ENCODE measurements around the gene BEND5.

The BEND5 gene

GRCh38 chr1:48683839-48684238, 92.9 kb downstream of the BEND5 start:
- TF ChIP-seq CTCF (IDR thresholded peaks at IDR 0.05; ENCODE audit: low read depth, low read length, missing control alignments): no peak
- Histone ChIP-seq H3K27me3 (replicated peaks) (no peaks in the 10 kb centered on the region), H3K27ac (no peak overlapping the region), H3K4me3 (ENCODE audit: low read depth, low read length) (no peak overlapping the region), H3K36me3 (replicated peaks) (no peaks in the 10 kb centered on the region)
- in situ Hi-C loops (cut with HindIII; ENCODE audit: low pct_ligation_motif_present, low sequenced_read_pairs): no loop called here
- no peak for DNase-seq

- no peak for DNase-seq
- Histone ChIP-seq H3K27me3 (replicated peaks) (no peaks in the 10 kb centered on the region), H3K27ac (no peak overlapping the region), H3K4me3 (ENCODE audit: low read depth, low read length) (no peak overlapping the region), H3K36me3 (replicated peaks) (no peaks in the 10 kb centered on the region)
- no peak for TF ChIP-seq CTCF (IDR thresholded peaks at IDR 0.05; ENCODE audit: low read depth, low read length, missing control alignments)
- in situ Hi-C loops (cut with HindIII; ENCODE audit: low pct_ligation_motif_present, low sequenced_read_pairs): no loop called here
Observed at GRCh38 chr1:48681476-48682305, 95.0 kb downstream of the BEND5 start.

- no peaks in the 10 kb centered on the region for H3K27me3 ChIP-seq (replicated peaks)
Observed at GRCh38 chr1:48680411-48681035, 96.2 kb downstream of the BEND5 start.

GRCh38 chr1:48679859-48680258, 96.8 kb downstream of the BEND5 start:
- Histone ChIP-seq H3K27me3 (replicated peaks) (no peaks in the 10 kb centered on the region), H3K4me3 (ENCODE audit: low read depth, low read length) (no peak overlapping the region), H3K36me3 (replicated peaks) (no peaks in the 10 kb centered on the region), H3K27ac (no peak overlapping the region)
- no peak for DNase-seq
- no peak for TF ChIP-seq CTCF (IDR thresholded peaks at IDR 0.05; ENCODE audit: low read depth, low read length, missing control alignments)
- in situ Hi-C loops (cut with HindIII; ENCODE audit: low pct_ligation_motif_present, low sequenced_read_pairs): no loop called here

More at GRCh38 chr1:48680411-48681035, 96.2 kb downstream of the BEND5 start:
- no peak overlapping the region for H3K27ac ChIP-seq
- H3K4me3 ChIP-seq (ENCODE audit: low read depth, low read length): no peak overlapping the region
- peak; percentile 23 for TF ChIP-seq CTCF (IDR thresholded peaks at IDR 0.05; ENCODE audit: low read depth, low read length, missing control alignments)
- no peak for DNase-seq
- no peaks in the 10 kb centered on the region for H3K36me3 ChIP-seq (replicated peaks)
- in situ Hi-C loops (cut with HindIII; ENCODE audit: low pct_ligation_motif_present, low sequenced_read_pairs): no loop called here

- Histone ChIP-seq H3K36me3 (replicated peaks) (no peaks in the 10 kb centered on the region), H3K4me3 (ENCODE audit: low read depth, low read length) (no peak overlapping the region), H3K27me3 (replicated peaks) (no peaks in the 10 kb centered on the region), H3K27ac (no peak overlapping the region)
- in situ Hi-C loops (cut with HindIII; ENCODE audit: low pct_ligation_motif_present, low sequenced_read_pairs): no loop called here
- no peak for DNase-seq
- TF ChIP-seq CTCF (IDR thresholded peaks at IDR 0.05; ENCODE audit: low read depth, low read length, missing control alignments): no peak
Observed at GRCh38 chr1:48678710-48679505, 97.8 kb downstream of the BEND5 start.

Measured in brain microvascular endothelial cell (primary cell).